Stimulated activated CD4-positive, alpha-beta T cell treated with anti-CD3 and anti-CD28 coated beads, TNF-alpha, amount 100 ng/mL, for 1 hour (primary cell): Measurements from ENCODE around the gene ZNF335.
"Not testable (repeated sequence)": the region's sequence is repeated elsewhere in the genome, so short reads cannot be mapped to it uniquely, and the experiment has no call there.

ENCODE experiments used
- DNase-seq, 3 donors: peaks; one replicate each; pipeline ENCODE4 v3.0.0-alpha.2; 2020; ENCODE audit warnings: low read depth in 3 of 3, low spot score in 1 of 3

The ZNF335 gene

GRCh38 chr20:45970646-45971424 is 1.2 kb downstream of the ZNF335 start:
- DNase-seq = no peak

DNA sequence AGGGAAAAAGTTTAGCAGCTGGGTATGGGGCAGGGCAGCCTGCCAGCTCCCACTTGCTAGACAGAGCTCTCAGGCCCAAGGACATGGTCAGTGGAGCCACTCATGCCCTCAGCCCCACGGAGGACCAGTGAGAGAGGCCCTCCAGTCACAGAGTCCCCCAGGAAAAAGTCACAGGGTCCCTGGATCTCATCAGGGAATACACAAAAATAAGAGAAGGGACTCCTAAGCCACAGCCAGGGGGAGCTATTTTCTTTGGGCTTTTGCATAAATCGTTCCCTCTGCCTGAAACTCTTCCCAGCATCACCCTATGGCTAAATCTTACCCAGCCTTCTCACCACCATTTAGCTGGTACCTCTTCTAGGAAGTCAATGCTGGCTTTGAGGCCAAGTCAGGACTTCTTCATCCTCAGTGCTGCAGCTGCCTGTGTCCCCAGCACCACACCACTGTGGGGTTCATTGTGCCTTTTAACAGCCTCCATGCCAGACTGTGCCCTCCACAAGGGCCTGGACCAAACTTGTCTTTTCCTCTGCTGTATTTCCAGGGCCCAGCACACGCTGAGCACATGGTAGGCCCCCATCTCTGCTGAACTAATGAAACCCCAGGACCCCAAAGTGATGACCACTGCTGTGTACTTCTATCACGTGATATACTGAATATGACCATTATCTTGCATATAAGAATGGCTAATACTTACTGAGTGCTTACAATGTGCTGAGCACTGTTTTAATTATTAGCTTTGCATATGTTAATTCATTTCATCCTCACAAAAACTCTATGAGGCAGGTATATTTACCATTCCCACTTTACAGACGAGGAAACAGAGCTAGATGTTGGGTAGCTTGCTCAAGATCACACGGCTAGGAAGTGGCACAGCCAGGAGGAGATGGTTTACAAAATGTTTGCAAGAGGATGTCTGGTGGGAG is 2.0 kb downstream of the ZNF335 start:
- no peak for DNase-seq

- DNase-seq = no peak
These were observed 2.9 kb downstream of the ZNF335 start for GRCh38 chr20:45968801-45969711.

- DNase-seq = no peak
These were observed 3.8 kb downstream of the ZNF335 start for GRCh38 chr20:45968081-45968671.

DNA sequence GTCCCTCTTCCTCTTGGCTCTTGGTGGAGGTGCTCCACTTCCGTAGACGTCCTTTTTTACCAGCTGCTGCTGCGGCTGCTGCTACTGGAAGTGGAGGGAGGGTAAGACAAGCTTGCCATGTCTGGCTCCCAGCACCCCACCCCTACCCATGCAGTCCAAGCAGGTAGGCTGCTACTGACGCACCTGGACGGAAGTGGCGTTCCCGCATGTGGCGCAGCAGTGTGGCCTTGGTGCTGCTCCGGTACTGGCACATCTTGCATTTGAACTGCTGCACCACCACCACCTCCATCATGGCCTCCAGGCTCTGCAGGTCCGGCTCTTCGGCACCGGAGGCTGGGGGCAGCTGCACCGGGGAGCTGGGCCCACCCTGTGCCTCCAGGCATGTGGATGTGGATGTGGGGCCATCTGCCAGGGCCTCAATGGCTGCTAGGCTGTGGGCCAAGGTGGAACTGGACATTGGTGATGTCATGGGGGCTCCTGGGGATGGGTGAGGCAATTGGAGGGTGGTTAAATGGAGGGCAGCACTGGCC is 4.4 kb downstream of the ZNF335 start:
- DNase-seq = no peak

- DNase-seq = no peak
These were observed 6.6 kb downstream of the ZNF335 start for GRCh38 chr20:45965169-45966002.

DNA sequence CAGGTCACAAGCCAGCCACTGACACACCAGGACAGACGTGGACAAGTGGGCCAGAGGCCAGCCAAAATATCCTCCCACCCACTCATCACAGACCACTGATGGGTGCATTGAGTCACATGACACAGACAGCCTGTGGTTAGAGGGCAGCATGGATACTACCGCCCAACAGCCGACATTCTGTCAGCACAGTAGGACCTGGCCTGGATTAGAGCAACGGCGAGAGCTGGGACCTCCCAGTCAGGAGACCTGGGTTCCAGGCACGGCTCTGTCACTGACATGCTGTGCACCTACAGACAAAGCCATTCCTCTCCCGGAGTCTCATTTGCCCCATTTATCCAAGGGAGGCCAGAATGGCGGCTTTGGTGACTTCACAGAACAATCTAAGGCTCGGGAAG is 8.0 kb downstream of the ZNF335 start:
- DNase-seq = no peak

- no peak for DNase-seq
These were observed 8.7 kb downstream of the ZNF335 start for GRCh38 chr20:45963059-45964005.

- DNase-seq = no peak
These were observed 9.8 kb downstream of the ZNF335 start for GRCh38 chr20:45962031-45962755.

DNA sequence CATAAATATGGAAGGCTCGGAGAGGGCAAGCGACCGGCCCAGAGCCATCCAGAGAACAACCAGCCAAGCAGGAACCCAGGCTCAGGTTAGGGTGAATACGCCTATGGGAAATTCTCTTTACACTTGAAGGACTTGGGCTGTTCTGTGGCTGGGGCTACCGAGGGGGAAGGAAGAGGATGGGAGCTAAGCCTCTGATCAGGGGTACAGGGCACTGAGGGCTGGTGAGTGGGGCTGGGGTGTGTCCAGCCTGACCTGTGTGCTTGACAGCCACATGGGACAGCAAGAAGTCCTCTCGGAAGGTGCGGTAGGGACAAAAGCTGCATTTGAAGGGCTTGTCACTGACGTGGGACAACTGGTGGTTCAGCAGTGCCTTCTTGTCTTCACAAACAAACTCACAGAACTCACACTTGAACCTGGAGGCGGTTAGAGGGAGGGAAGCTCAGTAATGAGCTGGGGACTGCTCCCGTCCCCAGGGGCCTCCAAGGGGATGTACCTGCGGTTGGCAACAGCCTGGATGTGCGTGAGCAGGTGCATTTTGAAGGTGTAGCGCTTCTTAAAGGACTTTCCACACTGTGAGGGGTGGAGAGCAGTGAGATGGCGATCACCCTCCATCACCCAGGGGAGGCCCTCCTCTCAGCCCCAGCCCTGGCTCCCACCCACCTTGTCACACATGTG is 11.9 kb downstream of the ZNF335 start:
- DNase-seq = no peak

- no peak for DNase-seq
These were observed 12.9 kb downstream of the ZNF335 start for GRCh38 chr20:45959126-45959525.

DNA sequence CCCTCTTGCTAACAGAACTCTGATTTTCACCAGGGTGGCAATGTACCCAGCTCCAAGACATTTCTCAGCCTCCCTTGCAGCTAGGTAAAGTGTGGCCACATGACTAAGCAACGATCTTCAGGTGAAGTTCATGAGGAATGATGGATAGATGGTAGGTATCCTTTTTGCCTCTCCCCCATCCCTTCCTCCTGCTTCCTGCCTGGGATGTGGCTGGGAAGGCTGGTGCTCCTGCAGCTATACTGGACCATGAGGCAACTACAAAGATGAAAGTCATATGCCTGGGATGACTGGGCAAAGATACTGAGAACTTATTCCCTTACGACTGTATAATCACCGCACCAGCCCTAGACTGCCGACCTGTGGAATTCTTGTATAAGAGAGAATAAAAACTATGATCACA is 13.4 kb downstream of the ZNF335 start:
- no peak for DNase-seq

GRCh38 chr20:45957021-45957941 is 14.7 kb downstream of the ZNF335 start:
- DNase-seq = no peak

GRCh38 chr20:45956326-45956725 is 15.7 kb downstream of the ZNF335 start:
- DNase-seq = not testable (repeated sequence)

DNA sequence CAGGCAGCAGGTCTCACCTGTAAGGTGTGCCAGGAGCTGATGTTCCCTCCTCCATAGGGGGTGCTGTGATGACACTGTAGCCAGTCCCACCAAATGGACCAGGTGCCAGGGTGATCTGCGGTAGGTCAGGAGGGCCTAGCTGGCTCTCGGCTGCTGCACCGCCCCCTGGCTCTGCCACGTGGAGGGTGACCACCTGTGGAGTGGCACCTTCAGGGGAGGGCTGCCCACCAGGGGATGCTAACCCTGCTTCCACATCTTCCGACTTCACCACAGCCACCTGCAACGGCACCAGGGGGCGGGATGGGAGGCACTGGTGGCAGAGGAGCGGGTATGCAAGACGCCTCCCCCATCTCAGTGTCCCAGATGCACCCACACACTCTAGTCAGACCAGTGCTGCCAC is 18.3 kb downstream of the ZNF335 start:
- DNase-seq = no peak

- DNase-seq = no peak
These were observed 19.1 kb downstream of the ZNF335 start for GRCh38 chr20:45952861-45953260.
